GM19372 (cell line): ENCODE results near the gene ELP2.

ENCODE experiments used
- ATAC-seq: cut with Tn5 transposase; IDR thresholded peaks from one replicate; pipeline ENCODE4 v1.9.1; 2021; ENCODE audit warnings: mild to moderate bottlenecking, low read depth, moderate library complexity; ENCODE audit not compliant: unreplicated experiment

Gene ELP2

DNA sequence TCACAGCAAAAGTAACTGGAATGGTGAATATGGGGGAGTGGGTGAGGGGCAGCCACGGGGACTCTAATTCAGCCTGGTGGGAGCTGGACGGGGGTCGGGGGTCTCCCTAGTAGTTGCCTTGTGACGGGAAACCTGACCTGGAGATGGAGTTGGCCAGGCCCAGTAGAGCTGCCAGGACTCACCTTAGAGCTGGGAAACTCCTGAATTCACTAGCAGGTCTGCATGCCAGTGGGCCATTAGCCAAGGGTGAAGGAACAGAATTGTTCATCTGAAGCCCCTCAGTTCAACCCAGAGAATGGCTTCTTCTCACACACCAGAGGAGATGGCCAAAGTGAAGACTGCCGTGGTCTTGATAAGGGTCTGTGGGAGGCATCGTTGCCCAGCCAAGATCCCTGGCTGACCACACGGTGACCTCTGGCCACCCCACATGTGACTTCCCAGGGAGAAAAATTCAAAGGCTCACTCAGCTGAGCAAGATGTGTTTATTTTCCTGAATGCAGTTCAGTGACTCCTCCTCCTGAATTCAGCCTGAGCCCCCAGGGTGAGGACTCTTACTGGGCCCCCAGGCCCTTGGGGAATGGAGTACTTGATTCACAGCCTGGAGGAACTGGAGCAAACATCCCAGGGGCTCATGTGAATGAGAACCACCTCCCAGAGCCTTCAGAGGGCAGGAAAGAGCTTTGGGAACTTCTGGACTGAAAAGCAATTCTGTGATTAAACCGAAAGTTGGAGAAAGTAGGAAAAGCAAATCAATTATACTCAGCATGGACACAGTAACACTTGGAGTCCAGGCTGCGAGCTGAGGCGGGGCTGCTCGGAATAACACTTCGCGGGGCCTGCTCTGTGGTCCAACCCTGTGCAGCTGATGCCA lies 82.8 kb downstream of the ELP2 start:
- no peak for ATAC-seq

GRCh38 chr18:36214811-36215210 lies 85.1 kb downstream of the ELP2 start:
- no peak for ATAC-seq

DNA sequence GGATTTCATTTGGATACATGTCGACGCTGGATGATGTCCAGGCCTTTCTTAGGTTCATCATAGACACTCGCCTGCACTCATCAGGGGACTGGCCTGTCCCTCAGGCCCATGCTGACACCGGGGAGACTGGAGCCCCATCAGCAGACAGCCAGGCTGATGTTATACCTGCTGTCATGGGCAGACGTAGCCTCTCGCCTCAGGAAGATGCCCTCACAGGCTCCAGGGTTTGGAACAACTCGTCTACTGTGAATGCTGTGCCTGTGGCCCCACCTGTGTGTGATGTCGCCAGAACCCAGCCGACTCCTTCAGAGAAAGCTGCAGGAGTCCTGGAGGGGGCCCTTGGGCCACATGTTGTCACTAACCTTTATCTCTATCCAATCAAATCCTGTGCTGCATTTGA lies 85.9 kb downstream of the ELP2 start:
- no peak for ATAC-seq

GRCh38 chr18:36217348-36217747 lies 87.6 kb downstream of the ELP2 start:
- no peak for ATAC-seq

DNA sequence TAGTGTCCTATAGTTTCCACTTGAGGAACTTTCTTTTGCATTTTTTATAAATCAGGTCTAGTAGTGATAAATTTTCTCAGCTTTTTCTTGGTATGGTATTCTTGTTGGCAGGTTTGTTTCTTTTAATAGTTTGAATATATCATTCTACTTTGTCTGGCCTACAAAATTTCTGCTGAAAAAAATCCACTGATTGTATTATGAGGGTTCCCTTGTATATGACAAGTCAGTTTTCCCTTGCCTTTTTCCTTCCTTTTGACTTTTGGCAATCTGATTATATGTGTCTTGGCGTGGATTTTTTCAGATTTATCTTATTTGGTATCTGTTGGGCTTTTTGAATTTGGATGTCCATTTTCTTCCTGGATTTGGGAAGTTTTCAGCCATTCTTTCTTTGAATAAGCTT lies 99.5 kb downstream of the ELP2 start:
- ATAC-seq, result no peak
